C4-2B (cell line): Measurements from ENCODE around the gene FBLN7.

Experiments used
- ZFX ChIP-seq: fragments of 450-650 bp; IDR thresholded peaks from 2 replicates; pipeline ENCODE4 v1.6.1; 2017
- TF ChIP-seq, protein P1 (sequence below): fragments of 450-650 bp; conservative IDR thresholded peaks from 2 replicates; pipeline ENCODE4 v1.5.1; 2017; ENCODE audit warnings: mild to moderate bottlenecking

DNA sequence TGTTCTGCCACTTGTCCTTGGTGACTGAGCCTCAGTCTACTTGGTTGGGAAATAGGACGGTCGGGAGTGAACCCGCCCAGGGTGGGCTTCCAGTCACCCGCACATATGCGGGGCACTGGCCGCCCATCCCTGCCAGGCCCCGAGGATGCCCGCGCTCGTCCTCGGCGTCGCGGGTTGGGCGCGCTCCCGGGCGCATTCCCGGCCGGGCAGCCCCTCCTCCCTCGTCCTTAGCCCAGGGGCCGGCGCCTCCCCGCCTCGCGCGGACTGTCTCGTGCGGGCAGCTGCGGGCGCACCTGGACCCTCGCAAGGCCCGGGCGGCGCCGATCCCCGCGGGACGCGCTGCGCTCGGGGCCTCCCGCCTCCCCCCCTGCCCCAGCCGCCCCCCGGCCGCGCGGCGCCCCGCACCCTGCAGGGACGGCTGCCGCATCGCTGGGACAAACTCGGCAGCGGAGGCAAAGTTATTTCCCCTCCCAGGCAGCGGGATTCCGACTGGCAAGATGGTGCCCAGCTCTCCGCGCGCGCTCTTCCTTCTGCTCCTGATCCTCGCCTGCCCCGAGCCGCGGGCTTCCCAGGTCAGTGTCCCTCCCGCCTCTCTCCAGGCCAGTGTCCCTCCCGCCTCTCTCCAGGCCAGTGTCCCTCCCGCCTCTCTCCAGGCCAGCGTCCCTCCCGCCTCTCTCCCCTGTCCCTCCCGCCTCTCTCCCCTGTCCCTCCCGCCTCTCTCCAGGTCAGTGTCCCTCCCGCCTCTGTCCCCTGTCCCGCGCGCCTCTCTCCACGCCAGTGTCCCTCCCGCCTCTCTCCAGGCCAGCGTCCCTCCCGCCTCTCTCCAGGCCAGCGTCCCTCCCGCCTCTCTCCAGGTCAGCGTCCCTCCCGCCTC lies at the start of gene FBLN7:
- TF ChIP-seq, protein P1, sequence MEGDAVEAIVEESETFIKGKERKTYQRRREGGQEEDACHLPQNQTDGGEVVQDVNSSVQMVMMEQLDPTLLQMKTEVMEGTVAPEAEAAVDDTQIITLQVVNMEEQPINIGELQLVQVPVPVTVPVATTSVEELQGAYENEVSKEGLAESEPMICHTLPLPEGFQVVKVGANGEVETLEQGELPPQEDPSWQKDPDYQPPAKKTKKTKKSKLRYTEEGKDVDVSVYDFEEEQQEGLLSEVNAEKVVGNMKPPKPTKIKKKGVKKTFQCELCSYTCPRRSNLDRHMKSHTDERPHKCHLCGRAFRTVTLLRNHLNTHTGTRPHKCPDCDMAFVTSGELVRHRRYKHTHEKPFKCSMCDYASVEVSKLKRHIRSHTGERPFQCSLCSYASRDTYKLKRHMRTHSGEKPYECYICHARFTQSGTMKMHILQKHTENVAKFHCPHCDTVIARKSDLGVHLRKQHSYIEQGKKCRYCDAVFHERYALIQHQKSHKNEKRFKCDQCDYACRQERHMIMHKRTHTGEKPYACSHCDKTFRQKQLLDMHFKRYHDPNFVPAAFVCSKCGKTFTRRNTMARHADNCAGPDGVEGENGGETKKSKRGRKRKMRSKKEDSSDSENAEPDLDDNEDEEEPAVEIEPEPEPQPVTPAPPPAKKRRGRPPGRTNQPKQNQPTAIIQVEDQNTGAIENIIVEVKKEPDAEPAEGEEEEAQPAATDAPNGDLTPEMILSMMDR = no peak
- no peak for TF ChIP-seq ZFX
